B cell (primary cell): ENCODE results near the gene GRM3. TPM values are rescaled to one million over a fixed set of nuclear protein-coding genes. Genes with fewer than 3 reads are reported as not detected.

Source experiments
- ATAC-seq: fragments of 200-7000 bp; cut with Tn5 transposase; one replicate; pipeline ENCODE4 v1.10.0; 2021; ENCODE audit warnings: low read depth, mild to moderate bottlenecking, moderate number of reproducible peaks, moderate library complexity
- CTCF ChIA-PET: fragments of 350-600 bp; sonication (Branson Sonifier 250); formaldehyde crosslinking; loops from one replicate; lab custom pipeline; 2021; ENCODE audit warnings: antibody characterized with exemption, inconsistent platforms; lab: Charles Lee
- POLR2A ChIA-PET: fragments of 350-600 bp; sonication (Branson Sonifier 250); formaldehyde crosslinking; loops from one replicate; lab custom pipeline; 2021; ENCODE audit warnings: antibody characterized with exemption; lab: Charles Lee
- DNase-seq: peaks from one replicate; pipeline ENCODE4 v3.0.0; 2013
- H2AFZ ChIP-seq: 2 replicates; pipeline ENCODE4 v1.6.1; 2012; ENCODE audit warnings: mild to moderate bottlenecking, low read depth, low read length; ENCODE audit not compliant: insufficient read depth, poor library complexity, severe bottlenecking
- H3K27ac ChIP-seq, 2 donors: 1 replicate in 1 of 2; 2 replicates in 1 of 2; pipeline ENCODE4 v1.5.1; 2012 to 2013; ENCODE audit warnings: low read length in 2 of 2, mild to moderate bottlenecking in 2 of 2, moderate library complexity in 1 of 2
- H3K27me3 ChIP-seq, 4 experiments: fragments of 200-600 bp in 1 of 4; sonication (generic) in 1 of 4; replicated peaks in 1 of 4; 1 replicate in 2 of 4; 2 replicates in 2 of 4; pipeline versions ENCODE4 v1.6.1 to v1.7.0; 2013 to 2016; ENCODE audit warnings: low read length in 3 of 4, mild to moderate bottlenecking in 2 of 4, mixed read lengths in 1 of 4, moderate library complexity in 1 of 4; ENCODE audit not compliant: insufficient read depth in 4 of 4, control insufficient read depth in 3 of 4; ENCODE audit errors: control extremely low read depth in 1 of 4
- H3K36me3 ChIP-seq, 2 experiments: replicated peaks in 1 of 2; 1 replicate in 1 of 2; 2 replicates in 1 of 2; pipeline versions ENCODE4 v1.6.1 to v1.7.1; 2013; ENCODE audit warnings: low read length in 1 of 2; ENCODE audit not compliant: insufficient read depth in 2 of 2, control insufficient read depth in 1 of 2; ENCODE audit errors: control extremely low read depth in 1 of 2, extremely low read depth in 1 of 2
- H3K4me1 ChIP-seq, 2 donors: fragments of 200-600 bp in 1 of 2; sonication (generic) in 1 of 2; 1 replicate in 1 of 2; 2 replicates in 1 of 2; pipeline versions ENCODE4 v1.5.1 to v1.6.1; 2013 to 2017; ENCODE audit warnings: low read length in 2 of 2; ENCODE audit not compliant: control insufficient read depth in 2 of 2, insufficient read depth in 2 of 2
- H3K4me2 ChIP-seq: replicated peaks from 2 replicates; pipeline ENCODE3; 2012; ENCODE audit warnings: mild to moderate bottlenecking, low read depth, low read length; ENCODE audit not compliant: poor library complexity, severe bottlenecking
- H3K4me3 ChIP-seq, 5 experiments: fragments of 200-600 bp in 1 of 5; sonication (generic) in 1 of 5; 1 replicate in 3 of 5; 2 replicates in 2 of 5; pipeline versions ENCODE4 v1.5.1 to v1.7.0; 2011 to 2016; ENCODE audit warnings: low read length in 4 of 5, mild to moderate bottlenecking in 4 of 5, low read depth in 2 of 5, control low read depth in 1 of 5, moderate library complexity in 1 of 5; ENCODE audit not compliant: insufficient read depth in 1 of 5; ENCODE audit errors: control extremely low read depth in 1 of 5, extremely low read depth in 1 of 5
- H3K79me2 ChIP-seq: fragments of 200-600 bp; sonication (generic); one replicate; pipeline ENCODE4 v1.6.0; 2016; ENCODE audit warnings: low read length; ENCODE audit not compliant: control insufficient read depth, insufficient read depth
- H3K9ac ChIP-seq: fragments of 200-600 bp; sonication (generic); 2 replicates; pipeline ENCODE4 v1.6.1; 2017; ENCODE audit warnings: mild to moderate bottlenecking, low read length, moderate library complexity
- H3K9me3 ChIP-seq, 3 donors: one replicate each; pipeline versions ENCODE4 v1.6.1 to v1.7.1; 2013; ENCODE audit warnings: low read length in 2 of 3; ENCODE audit not compliant: control insufficient read depth in 2 of 3, insufficient read depth in 1 of 3; ENCODE audit errors: control extremely low read depth in 1 of 3
- H4K20me1 ChIP-seq: 2 replicates; pipeline ENCODE4 v1.6.0; 2012; ENCODE audit warnings: mild to moderate bottlenecking, low read length; ENCODE audit not compliant: insufficient read depth, control insufficient read depth, poor library complexity, severe bottlenecking
- H3K27ac Mint-ChIP-seq: one replicate; pipeline ENCODE4 v1.8.0; 2021; ENCODE audit warnings: mixed read lengths
- H3K27me3 Mint-ChIP-seq: one replicate; pipeline ENCODE4 v1.8.0; 2021; ENCODE audit warnings: mixed read lengths
- H3K4me1 Mint-ChIP-seq: one replicate; pipeline ENCODE4 v1.8.0; 2021; ENCODE audit warnings: mixed read lengths
- H3K4me3 Mint-ChIP-seq: one replicate; pipeline ENCODE4 v1.8.0; 2021; ENCODE audit warnings: mixed read lengths
- H3K9me3 Mint-ChIP-seq: one replicate; pipeline ENCODE4 v1.8.0; 2022; ENCODE audit warnings: mixed read lengths; ENCODE audit not compliant: insufficient read depth
- EZH2 ChIP-seq: IDR thresholded peaks from 2 replicates; pipeline ENCODE4 v1.6.1; 2012; ENCODE audit warnings: borderline replicate concordance, low read depth, mild to moderate bottlenecking, moderate library complexity, low read length; ENCODE audit not compliant: insufficient read depth, poor library complexity, severe bottlenecking
- whole genome bisulfite sequencing: methylation state at CpG from one replicate; pipeline ENCODE4 v1.1.5; 2013; ENCODE audit warnings: missing lambda C conversion rate; ENCODE audit not compliant: insufficient coverage; 5-methylcytosine and 5-hydroxymethylcytosine counted together
- intact Hi-C: fragments of 100-400 bp; cut with micrococcal nuclease; formaldehyde crosslinking; loops from one replicate; pipeline ENCODE4 v1.10.0; 2022
- polyA plus RNA-seq: library from polyadenylated mRNA; depleted of rRNA; stranded (reverse); fragments of >200 nt; gene quantifications from 2 replicates; pipeline ENCODE4 v1.2.3, GENCODE V29; 2012
- total RNA-seq, 2 donors: library from RNA; stranded (reverse); fragments of 120-200 nt in 1 of 2; gene quantifications; 1 replicate in 1 of 2; 2 replicates in 1 of 2; pipeline versions ENCODE4 v1.2.3 to v1.2.4, GENCODE V29; 2013 to 2022
- TF ChIP-seq, protein P1 (sequence below): fragments of 200-600 bp; IDR thresholded peaks from one replicate; pipeline ENCODE4 v1.8.0; 2022; ENCODE audit warnings: antibody characterized with exemption, mild to moderate bottlenecking

GRM3 gene
- total and polyA plus RNA-seq, 2 donors (not counting 1 experiment from before 2014, with no cell fraction given), result not detected

DNA sequence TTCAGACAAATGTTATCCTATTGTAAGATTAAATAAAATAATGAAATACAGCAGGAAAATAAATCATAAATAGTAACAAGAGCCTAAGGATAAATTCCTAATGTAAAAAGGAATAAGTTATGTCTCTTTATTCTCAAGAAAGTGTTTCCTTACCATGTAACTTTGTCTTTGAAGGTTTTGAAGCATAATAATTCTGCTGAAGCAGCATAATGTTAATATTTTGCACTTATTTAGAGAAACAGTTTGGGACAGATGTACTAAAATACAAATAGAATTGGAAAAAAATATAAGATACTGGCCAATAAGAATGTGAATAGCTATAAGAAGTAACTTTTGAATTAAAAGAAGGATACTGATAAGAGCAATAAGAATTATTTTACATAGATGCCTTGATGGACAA, 45.7 kb downstream of the GRM3 start:
- no peak overlapping the region for H3K4me3 Mint-ChIP-seq
- H2AFZ ChIP-seq, result no peak overlapping the region
- H3K36me3 ChIP-seq, result no peaks in the 10 kb centered on the region
- H3K27ac ChIP-seq, result no peak overlapping the region
- no peaks in the 10 kb centered on the region for H3K4me1 Mint-ChIP-seq
- H3K27me3 Mint-ChIP-seq, result no peaks in the 10 kb centered on the region
- no peak overlapping the region for H3K4me3 ChIP-seq
- H3K27ac Mint-ChIP-seq, result no peak overlapping the region
- H3K9me3 Mint-ChIP-seq, result no peaks in the 10 kb centered on the region
- DNase-seq (no peak), ATAC-seq (no peak)
- H3K79me2 ChIP-seq, result no peaks in the 10 kb centered on the region
- no peaks in the 10 kb centered on the region for H3K27me3 ChIP-seq
- TF ChIP-seq, protein P1, sequence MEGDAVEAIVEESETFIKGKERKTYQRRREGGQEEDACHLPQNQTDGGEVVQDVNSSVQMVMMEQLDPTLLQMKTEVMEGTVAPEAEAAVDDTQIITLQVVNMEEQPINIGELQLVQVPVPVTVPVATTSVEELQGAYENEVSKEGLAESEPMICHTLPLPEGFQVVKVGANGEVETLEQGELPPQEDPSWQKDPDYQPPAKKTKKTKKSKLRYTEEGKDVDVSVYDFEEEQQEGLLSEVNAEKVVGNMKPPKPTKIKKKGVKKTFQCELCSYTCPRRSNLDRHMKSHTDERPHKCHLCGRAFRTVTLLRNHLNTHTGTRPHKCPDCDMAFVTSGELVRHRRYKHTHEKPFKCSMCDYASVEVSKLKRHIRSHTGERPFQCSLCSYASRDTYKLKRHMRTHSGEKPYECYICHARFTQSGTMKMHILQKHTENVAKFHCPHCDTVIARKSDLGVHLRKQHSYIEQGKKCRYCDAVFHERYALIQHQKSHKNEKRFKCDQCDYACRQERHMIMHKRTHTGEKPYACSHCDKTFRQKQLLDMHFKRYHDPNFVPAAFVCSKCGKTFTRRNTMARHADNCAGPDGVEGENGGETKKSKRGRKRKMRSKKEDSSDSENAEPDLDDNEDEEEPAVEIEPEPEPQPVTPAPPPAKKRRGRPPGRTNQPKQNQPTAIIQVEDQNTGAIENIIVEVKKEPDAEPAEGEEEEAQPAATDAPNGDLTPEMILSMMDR, result no peak
- no peak for TF ChIP-seq EZH2
- ChIA-PET POLR2A (no interaction called here), CTCF (no interaction called here)
- intact Hi-C loops, result no loop called here
- H3K9me3 ChIP-seq, result peaks cover 0 to 3% (median 0%) of the 10 kb centered on the region in 3 donors
- no peak overlapping the region for H3K9ac ChIP-seq
- no peaks in the 10 kb centered on the region for H4K20me1 ChIP-seq
- H3K4me2 ChIP-seq, result no peak overlapping the region
- H3K4me1 ChIP-seq, result no peaks in the 10 kb centered on the region

DNA sequence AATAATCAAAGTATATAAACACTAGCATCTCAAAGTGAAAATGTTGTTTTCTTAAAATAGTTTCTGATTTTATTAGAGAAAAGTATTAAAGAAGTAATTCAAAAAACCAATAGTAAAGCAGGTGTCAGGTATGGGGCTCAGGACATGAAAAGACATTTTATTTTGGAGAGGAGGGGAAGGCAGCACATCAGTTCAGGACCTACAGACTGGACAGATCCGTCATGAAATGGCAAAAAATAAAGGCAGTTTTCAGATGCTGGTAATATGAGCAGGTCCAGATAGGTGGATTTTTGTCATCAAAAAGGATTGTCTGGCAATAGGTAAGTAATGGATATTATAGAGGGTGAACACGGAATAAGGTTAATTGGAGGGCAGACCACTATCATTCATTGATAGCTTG, 49.0 kb downstream of the GRM3 start:
- H4K20me1 ChIP-seq, result no peaks in the 10 kb centered on the region
- Mint-ChIP-seq H3K27me3 (peaks cover 5% of the 10 kb centered on the region), H3K9me3 (no peaks in the 10 kb centered on the region), H3K4me3 (no peak overlapping the region), H3K27ac (no peak overlapping the region), H3K4me1 (no peaks in the 10 kb centered on the region)
- H2AFZ ChIP-seq, result no peak overlapping the region
- intact Hi-C loops, result no loop called here
- no peak overlapping the region for H3K4me2 ChIP-seq
- H3K9ac ChIP-seq, result no peak overlapping the region
- H3K27ac ChIP-seq, result no peak overlapping the region
- CTCF ChIA-PET, result no interaction called here
- H3K36me3 ChIP-seq, result no peaks in the 10 kb centered on the region
- 93% methylated on average over 1 of the region's 2 CpGs for WGBS
- no peaks in the 10 kb centered on the region for H3K4me1 ChIP-seq
- no peak overlapping the region for H3K4me3 ChIP-seq
- ATAC-seq (no peak), DNase-seq (no peak)
- no peaks in the 10 kb centered on the region for H3K27me3 ChIP-seq
- TF ChIP-seq EZH2, result no peak
- TF ChIP-seq, protein P1, result no peak
- no peaks in the 10 kb centered on the region for H3K79me2 ChIP-seq
- POLR2A ChIA-PET, result no interaction called here
- H3K9me3 ChIP-seq, result no peaks in the 10 kb centered on the region
